NCI-H446 (cell line): Measurements from ENCODE around the gene LMBR1.

Experiments used
- DNase-seq, 2 experiments: peaks; one replicate each; lab custom pipeline; 2025; lab: John Stamatoyannopoulos, UW

LMBR1 gene

GRCh38 chr7:156692849-156693248, 200.1 kb downstream of the LMBR1 start:
- DNase-seq: no peak

DNA sequence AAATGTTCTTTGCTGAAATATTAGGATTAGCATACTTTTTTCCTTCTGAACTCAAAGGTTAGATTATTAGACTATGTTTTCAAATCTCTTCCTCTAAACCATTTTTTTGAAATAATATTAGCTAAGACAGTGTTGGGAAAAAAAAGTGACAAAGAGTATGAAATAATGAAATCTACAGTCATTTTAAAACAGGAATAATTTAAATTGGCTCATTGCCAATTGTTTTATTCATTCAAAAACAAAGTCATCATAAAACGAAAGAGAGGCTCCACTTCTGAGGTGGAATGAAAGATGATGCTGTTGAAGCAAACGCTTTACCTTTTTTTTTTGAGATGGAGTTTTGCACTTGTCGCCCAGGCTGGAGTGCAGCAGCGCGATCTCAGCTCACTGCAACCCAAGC, 201.2 kb downstream of the LMBR1 start:
- DNase-seq: no peak

DNA sequence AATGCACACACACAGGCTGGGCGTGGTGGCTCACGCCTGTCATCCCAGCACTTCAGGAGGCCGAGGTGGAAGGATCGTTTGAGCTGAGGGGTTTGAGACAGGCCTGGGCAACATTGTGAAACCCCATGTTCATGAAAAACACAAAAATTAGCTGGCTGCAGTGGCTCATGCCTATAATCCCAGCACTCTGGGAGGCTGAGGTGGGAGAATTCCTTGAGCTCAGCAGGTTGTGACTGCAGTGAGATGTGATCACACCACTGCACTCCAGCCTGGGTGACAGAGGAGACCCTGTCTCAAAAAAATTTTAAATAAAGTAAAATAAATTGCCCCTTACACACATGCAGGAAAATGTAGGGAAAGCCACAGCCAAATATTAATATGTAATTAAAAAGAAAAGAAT, 208.3 kb downstream of the LMBR1 start:
- no peak for DNase-seq

DNA sequence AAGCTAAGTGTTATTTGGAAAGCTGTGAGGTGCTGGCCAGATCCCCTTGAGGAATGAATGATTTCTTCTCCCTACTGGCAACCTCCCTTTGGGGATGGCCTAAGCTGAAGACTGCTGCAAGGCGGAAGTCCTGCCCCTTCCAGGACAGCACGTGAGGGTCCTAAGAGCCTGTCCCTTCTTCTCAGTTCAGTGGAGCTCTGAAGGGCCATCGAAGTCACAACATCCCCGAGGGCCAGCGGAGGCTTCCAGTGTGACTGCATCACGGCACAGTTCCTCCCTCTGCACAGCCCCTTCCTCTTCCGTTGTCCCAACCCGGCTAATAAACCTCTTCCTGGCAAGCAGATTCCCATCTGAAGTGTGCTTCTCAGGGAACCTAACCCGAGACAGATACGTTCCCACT, 208.7 kb downstream of the LMBR1 start:
- no peak for DNase-seq

- no peak for DNase-seq
Observed at GRCh38 chr7:156682928-156683327, 210.1 kb downstream of the LMBR1 start.

DNA sequence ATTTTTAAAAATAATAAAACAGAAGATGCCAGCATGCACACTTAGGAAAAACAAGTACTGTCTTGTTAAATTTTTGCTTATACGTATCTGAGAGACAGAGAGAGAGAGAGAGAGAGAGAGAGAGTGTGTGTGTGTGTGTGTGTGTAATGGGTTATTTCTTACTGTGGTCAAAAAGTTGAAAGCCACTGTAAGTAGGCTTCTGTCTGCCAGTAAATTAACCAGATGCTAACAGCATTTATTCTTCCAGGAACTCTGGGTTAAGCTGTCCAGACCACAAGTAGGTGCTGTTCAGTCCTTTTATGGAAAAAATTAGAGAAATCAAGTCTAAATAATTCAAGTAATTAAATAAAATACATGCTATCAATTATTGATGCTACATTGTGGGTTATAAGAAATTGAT, 212.7 kb downstream of the LMBR1 start:
- no peak for DNase-seq

DNA sequence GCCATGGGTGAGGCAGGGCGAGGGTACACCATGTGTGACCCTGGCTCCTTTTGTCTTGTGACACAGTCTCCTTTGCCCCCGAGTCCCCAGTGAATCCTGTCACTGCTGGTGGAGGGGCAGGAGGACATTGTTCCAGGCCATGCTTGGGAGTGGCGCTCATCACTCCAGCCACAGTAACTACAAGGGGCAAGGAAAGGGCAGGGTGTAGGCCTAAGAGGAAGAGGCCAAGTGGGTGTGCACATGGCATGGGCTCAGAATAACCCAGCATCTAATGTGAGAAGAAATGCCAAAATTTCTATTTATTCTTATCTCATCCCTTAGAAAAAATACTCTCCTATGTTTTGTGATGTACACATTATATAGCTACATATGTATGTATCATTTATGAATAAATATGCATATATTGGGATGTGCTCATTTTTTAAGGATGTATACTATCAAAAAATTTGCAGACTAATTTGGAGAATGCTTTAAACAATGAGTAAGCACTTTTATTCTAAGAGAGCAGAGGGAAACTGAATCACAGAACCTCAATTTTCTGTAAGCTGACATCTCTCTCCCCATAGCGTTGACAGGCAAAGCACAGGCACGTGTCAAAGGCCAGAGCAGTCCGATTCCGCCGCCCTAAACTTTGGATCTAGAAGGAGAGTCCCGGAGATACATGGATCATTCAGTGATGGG, 215.5 kb downstream of the LMBR1 start:
- no peak for DNase-seq

- no peak for DNase-seq
Observed at GRCh38 chr7:156676263-156676662, 216.7 kb downstream of the LMBR1 start.

DNA sequence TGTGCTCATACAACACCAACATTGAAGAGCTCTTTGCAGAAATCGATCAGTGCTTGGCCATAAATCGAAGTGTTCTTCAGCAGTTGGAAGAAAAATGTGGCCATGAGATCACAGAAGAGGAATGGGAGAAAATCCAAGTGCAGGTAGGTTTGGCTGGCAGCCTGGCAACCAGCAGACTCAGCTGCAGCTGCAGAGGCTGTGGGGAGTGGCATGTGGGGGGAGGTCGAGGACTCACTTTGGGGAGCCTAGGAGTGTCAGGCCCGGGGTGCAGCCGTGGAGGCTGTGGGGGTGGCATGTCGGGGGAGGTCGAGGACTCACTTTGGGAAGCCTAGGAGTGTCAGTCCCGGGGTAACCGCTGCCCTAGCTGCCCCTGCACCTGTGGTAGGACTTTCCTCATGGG, 217.3 kb downstream of the LMBR1 start:
- no peak for DNase-seq

DNA sequence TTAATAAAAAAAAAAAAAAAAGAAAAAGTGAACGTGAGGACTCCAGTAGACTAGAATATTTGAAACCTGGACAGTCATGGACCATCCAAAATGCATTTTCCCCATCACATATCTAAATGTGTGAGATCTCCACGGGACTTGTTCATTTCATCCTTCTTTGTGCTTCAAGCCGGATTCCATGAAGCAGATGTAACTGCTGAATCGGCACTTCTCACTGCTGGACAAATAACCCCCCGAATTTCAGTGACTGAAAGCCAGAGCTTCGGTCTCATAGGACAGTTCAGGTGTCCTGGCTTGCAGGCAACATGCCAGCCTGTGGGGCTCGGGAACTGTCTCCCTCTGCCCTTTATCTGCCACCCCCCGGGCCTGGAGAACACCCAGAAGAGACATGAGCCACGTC, 219.1 kb downstream of the LMBR1 start:
- DNase-seq: no peak

GRCh38 chr7:156673454-156673853, 219.5 kb downstream of the LMBR1 start:
- no peak for DNase-seq

DNA sequence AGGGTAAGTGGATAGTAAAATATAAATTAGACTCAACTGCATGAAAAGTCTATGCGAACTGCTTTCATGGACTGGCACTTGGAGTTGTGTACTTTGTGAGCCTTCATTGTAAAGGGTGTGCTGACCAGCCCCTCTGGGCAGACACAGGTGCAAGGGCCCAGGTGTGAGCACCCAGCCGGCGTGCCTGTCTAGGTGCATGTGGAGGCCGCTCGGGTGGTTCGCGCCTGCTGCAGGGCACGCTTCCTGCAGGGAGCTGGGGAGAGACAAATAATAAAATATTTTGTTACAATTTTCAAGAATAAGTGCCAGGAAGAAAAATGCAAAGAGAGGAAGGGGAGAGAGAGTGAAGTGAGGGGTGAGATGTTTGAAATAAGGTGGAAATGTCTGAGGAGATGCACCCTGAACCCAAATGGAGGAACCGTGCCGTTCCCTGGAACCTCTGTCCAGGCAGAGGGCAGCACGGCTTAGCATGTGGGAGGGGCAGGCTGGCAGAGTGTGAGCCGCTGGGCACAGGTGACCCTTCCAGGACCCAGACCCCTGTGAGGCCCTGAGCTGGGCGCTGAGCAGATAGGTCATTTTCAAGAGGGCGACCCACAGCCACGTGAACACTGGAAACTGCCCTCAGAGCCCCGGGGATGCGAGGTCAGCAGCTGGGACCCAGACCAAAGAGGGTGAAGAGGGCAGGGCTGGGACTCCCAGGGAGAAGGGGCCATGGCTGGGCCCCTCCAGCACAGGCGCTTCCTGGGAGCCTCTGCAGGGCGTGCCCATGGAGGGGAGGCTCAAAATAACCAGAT, 223.8 kb downstream of the LMBR1 start:
- no peak for DNase-seq

DNA sequence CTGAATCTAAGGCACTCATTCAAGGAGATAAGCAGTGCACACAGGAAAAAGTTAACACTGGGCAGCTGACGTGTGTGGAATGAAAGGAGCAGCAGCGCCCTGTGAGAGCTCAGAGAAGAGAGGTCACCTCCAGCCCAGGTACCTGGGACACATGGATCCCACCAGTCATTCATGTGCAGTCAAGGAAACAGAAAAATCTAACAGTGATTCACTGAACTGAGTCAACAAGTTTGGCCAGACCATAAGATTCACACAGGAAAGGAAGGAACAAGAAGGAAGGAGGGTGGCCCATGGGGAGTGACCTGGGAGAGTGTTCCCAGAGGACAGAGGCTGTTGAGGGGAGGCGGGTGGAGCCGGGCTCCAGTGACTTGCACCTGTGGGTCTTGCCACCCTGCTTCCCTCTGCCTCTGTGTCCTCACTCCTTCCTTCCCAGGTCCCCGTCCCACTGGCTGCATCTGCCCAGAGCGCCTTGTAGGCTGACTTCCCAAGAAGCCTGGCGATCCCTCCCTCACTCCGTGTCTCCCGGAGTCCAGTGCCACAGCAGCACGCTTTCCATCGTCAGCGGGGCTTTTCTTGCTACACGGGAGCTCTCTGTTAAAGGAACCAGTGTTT, 224.7 kb downstream of the LMBR1 start:
- no peak for DNase-seq

DNA sequence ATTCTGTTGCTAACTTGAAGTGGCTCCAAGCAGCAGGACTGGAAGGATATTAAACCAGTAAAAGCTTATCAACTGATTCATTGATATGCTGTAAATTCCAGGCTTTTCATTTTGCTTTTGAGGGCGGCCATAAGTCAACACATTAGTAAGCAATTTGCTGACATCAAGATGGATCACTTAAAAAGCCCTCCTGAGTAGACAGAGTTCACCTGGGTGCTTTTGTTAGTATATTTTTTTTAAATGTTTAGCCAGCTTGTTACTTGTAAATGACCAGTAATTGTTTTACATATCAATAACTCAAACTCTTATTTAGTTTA, 225.9 kb downstream of the LMBR1 start:
- no peak for DNase-seq

- DNase-seq: no peak
Observed at GRCh38 chr7:156666368-156667109, 226.4 kb downstream of the LMBR1 start.

GRCh38 chr7:156665101-156665500, 227.9 kb downstream of the LMBR1 start:
- no peak for DNase-seq

DNA sequence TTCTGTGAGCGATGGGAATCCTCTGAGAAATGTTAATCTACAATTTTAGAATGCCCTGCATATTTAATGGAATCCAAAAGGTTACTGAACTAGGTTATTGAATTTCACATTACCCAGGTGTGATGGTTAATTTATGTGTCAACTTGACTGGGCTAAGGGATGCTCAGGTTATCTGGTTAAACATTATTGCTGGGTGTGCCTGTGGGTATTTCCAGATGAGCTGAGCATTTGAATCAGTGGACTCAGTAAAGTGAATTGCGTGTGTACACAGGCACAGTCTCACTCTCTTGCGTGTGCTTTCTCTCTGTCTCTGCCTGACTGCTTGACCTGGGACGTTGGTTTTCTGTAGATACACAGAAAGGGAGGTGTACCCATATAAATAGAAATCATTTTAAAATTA, 230.7 kb downstream of the LMBR1 start:
- DNase-seq: no peak

GRCh38 chr7:156661637-156662036, 231.3 kb downstream of the LMBR1 start:
- no peak for DNase-seq

GRCh38 chr7:156659961-156660360, 233.0 kb downstream of the LMBR1 start:
- no peak for DNase-seq

GRCh38 chr7:156659203-156659602, 233.8 kb downstream of the LMBR1 start:
- no peak for DNase-seq

DNA sequence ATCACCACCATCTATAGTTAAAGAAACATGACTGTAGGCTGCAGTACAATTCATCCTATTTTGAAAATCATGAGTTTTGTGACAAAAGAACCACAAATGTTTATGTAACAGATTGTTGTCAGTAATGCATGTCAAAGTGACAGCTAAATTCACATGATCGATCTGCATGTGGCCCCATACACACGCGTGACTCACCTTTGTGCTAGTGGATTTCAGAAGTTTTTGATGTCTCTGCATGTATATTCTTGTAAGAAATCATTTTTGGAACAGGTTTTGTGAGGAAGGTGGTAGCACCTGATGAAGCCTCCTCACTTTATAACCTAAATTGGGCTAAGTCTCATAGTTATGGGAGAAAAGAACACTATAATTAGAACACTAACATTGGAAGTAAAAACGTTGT, 235.3 kb downstream of the LMBR1 start:
- DNase-seq: no peak

DNA sequence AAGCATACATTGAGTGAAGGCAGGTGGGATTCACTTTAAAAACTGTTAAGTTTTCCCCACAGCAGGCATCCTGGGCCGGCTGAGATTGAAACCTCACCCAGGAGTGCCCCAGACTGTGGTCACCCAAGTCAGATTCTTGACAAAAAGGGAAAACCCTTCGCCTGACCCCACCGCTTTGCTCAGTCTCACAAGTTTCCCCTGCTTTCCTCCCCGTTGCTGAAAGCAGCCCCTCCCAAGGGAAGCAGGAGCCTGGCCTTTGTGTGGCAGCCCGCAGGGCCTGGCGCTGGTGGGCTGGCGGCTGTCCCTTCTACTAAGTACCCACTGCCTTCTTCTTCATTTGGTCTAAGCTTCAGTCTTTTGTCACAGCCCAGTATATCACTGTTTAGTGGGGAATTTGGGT, 236.4 kb downstream of the LMBR1 start:
- DNase-seq: no peak

- no peak for DNase-seq
Observed at GRCh38 chr7:156655983-156656382, 237.0 kb downstream of the LMBR1 start.
